HCT116 (cell line): ENCODE results near the gene SEMA3C.

Experiments used
- CEBPB ChIP-seq: IDR thresholded peaks from 2 replicates; pipeline ENCODE4 v1.6.1; 2012; ENCODE audit warnings: low read depth
- REST ChIP-seq: IDR thresholded peaks from 2 replicates; pipeline ENCODE4 v1.6.1; 2012; ENCODE audit warnings: low read depth
- ZNF274 ChIP-seq: fragments of 200-500 bp; sonication (Bioruptor generic); IDR thresholded peaks from 2 replicates; pipeline ENCODE4 v1.6.1; 2014; ENCODE audit warnings: mild to moderate bottlenecking, low read depth, low read length, inconsistent platforms
- TF ChIP-seq, protein P1 (sequence below), 3 experiments: fragments of 200-600 bp in 1 of 3; sonication (generic) in 1 of 3; IDR thresholded peaks in 2 of 3; conservative IDR thresholded peaks in 1 of 3; 2 replicates each; pipeline ENCODE4 v1.5.1; 2012 to 2017; ENCODE audit warnings: low read depth in 2 of 3, low read length in 2 of 3, antibody characterized with exemption in 1 of 3, borderline replicate concordance in 1 of 3, control low read depth in 1 of 3, mild to moderate bottlenecking in 1 of 3, mixed read lengths in 1 of 3, mixed run types in 1 of 3, moderate library complexity in 1 of 3; ENCODE audit not compliant: insufficient read depth in 1 of 3

DNA sequence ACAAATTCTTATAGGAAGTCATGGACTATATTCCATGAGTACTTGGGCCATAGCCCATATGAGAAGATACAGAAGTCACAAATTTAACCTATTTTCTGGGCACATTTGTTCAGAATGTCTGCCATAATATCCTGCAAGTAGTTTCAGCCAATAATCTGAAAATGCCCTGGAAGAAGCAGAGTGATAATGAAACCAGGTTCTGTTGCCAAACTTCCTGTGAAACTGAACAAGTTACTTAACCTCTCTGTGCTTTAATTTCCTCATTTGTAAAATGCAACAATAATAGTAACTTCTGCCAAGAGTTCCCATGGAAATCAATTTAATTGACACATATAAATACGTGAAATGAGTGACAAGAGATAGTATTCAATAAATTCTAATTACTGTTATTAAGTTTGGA is 88.8 kb downstream of the SEMA3C start:
- TF ChIP-seq REST (no peak), CEBPB (no peak), ZNF274 (no peak)
- TF ChIP-seq, protein P1, sequence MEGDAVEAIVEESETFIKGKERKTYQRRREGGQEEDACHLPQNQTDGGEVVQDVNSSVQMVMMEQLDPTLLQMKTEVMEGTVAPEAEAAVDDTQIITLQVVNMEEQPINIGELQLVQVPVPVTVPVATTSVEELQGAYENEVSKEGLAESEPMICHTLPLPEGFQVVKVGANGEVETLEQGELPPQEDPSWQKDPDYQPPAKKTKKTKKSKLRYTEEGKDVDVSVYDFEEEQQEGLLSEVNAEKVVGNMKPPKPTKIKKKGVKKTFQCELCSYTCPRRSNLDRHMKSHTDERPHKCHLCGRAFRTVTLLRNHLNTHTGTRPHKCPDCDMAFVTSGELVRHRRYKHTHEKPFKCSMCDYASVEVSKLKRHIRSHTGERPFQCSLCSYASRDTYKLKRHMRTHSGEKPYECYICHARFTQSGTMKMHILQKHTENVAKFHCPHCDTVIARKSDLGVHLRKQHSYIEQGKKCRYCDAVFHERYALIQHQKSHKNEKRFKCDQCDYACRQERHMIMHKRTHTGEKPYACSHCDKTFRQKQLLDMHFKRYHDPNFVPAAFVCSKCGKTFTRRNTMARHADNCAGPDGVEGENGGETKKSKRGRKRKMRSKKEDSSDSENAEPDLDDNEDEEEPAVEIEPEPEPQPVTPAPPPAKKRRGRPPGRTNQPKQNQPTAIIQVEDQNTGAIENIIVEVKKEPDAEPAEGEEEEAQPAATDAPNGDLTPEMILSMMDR (IDR thresholded peaks at IDR 0.05 in 2 of 3, conservative IDR thresholded peaks at IDR 0.05 in 1 of 3; ENCODE audit: borderline replicate concordance in 1 of 3, insufficient read depth in 1 of 3, low read depth in 2 of 3, low read length in 2 of 3) = no peak
